Measurements from ENCODE around the gene FAM229B. TPM values are rescaled to one million over a fixed set of nuclear protein-coding genes. Genes with fewer than 3 reads are reported as not detected.

FAM229B gene
- total RNA-seq: 10 to 100 TPM in 2 of 3 donors, 1 to 10 TPM in 1; 6.3 to 12.5 (median 10.9) TPM

DNA sequence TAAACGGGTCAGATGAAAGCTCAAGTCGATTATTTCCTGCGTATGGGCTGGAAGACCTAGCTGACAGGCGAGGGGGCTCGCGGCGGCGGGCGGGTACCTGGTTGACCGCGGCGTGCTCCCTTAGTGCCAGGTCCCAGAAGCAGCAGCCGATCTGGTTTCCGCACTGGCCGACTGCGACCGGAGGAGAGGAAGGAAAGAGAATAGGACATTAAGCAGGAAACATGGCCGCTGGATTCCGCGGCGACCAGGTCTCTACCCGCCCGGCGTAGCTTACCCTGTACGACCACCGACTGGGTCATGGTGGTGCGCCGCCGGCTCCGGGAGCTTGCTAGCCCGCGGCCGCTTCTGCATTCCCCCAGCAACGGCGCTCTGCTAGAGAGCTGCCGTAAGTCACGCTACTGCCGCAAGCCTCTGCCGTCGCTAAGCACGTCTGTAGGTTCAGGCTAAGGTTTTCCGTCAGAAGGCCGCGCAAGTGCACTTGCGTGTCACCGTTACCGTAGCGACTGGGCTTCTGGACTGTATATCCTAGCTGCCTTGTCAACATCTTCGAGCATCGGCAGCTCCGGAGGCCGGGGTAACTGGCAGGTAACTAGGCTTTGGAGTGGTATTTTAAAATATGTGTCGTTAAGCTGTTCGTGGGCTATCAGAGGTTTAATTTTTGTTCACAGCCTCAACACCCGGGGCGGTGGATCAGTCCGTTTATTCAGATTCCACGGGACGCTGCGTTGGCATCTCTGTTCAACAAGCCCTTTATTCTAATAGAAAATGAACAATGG is at the start of gene FAM229B, which contains the start of gene TUBE1:
Gene FAM229B, plus strand, starts transcription at position 456 of the 776 bp plus-strand sequence. CDS start 11,693 bp downstream, outside the sequence.
Gene TUBE1, minus strand, starts transcription at position 347 of the 776 bp plus-strand sequence. Its CDS starts 48 bp downstream, at position 299.
- TF ChIP-seq CTCF (IDR thresholded peaks at IDR 0.05) (no peak), POLR2AphosphoS5 (IDR thresholded peaks at IDR 0.05) (peak; percentile 70 to 91 (median 74)), POLR2A (IDR thresholded peaks at IDR 0.05) (peak; percentile 38)
- DNase-seq (ENCODE audit: low spot score in 2 of 2): peak; percentile 85 to 90
- Histone ChIP-seq H3K36me3 (no peaks in the 10 kb centered on the region), H3K9me3 (no peaks in the 10 kb centered on the region), H3K4me3 (peak within 1 kb of the TSS; percentile 79 to 89 (median 83)), H3K4me1 (no peaks in the 10 kb centered on the region), H3K27me3 (no peaks in the 10 kb centered on the region), H3K27ac (peak within 1 kb of the TSS; percentile 91 to 92)
- intact Hi-C loops (cut with DNase I; ENCODE audit: low total_unique reads): no loop called here

GRCh38 chr6:112037783-112038216 is 49.6 kb upstream of the FAM229B start:
- Histone ChIP-seq H3K36me3 (no peaks in the 10 kb centered on the region), H3K4me3 (no peak overlapping the region), H3K27ac (peak overlapping the region; percentile 54 to 86), H3K9me3 (no peaks in the 10 kb centered on the region), H3K27me3 (no peaks in the 10 kb centered on the region), H3K4me1 (peaks cover 0 to 4% of the 10 kb centered on the region in 2 donors)
- peak in 1 of 2 donors; percentile 48 for DNase-seq (ENCODE audit: low spot score in 2 of 2)
- intact Hi-C loops (cut with DNase I; ENCODE audit: low total_unique reads): no loop called here
- TF ChIP-seq POLR2AphosphoS5 (IDR thresholded peaks at IDR 0.05): peak in 2 of 3 donors; percentile 68 to 90
- TF ChIP-seq POLR2A (IDR thresholded peaks at IDR 0.05): no peak
- no peak for TF ChIP-seq CTCF (IDR thresholded peaks at IDR 0.05)

- TF ChIP-seq POLR2AphosphoS5 (IDR thresholded peaks at IDR 0.05) (no peak), POLR2A (IDR thresholded peaks at IDR 0.05) (no peak), CTCF (IDR thresholded peaks at IDR 0.05) (no peak)
- no peak for DNase-seq (ENCODE audit: low spot score in 2 of 2)
- Histone ChIP-seq H3K4me3 (no peak overlapping the region), H3K27ac (peak overlapping the region; percentile 54 to 86), H3K9me3 (no peaks in the 10 kb centered on the region), H3K4me1 (peaks cover 0 to 4% of the 10 kb centered on the region in 2 donors), H3K27me3 (no peaks in the 10 kb centered on the region), H3K36me3 (no peaks in the 10 kb centered on the region)
- intact Hi-C loops (cut with DNase I; ENCODE audit: low total_unique reads): no loop called here
These were observed 49.1 kb upstream of the FAM229B start for GRCh38 chr6:112038268-112038667.

DNA sequence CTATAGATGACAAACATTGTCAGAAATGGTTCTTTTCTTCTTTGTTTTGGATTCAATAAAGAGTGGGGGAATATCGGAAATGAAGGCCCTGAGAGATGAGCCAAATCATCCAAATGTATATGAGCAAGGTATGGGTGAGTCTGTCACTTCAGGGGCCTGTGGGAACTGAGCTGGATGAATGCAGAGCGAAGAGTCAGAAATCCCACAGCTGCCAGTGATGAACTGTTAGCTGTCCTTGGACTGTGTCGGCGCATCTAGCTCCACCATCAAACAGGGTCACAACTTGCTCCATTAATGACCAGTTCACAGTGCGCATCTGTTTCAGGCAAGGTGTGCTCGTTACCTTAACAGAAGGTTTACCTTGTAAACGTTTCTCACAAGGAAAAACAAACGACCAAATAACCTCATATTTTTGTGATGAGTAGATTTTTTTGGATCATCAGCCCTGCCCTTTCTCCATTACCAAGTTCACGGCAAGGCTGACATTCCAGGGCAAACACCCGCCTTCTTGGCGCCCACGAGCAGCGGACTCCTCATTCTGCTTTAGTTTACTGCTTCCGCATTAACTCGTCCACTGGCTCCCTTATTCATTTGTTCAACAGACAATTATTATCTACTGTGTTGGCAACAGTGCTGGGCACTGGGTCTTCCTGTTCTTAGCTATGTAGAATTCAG is 48.5 kb upstream of the FAM229B start:
- no peak for DNase-seq (ENCODE audit: low spot score in 2 of 2)
- Histone ChIP-seq H3K9me3 (no peaks in the 10 kb centered on the region), H3K4me3 (no peak overlapping the region), H3K4me1 (peaks cover 0 to 4% of the 10 kb centered on the region in 2 donors), H3K27ac (peak overlapping the region; percentile 54 to 86), H3K36me3 (no peaks in the 10 kb centered on the region), H3K27me3 (no peaks in the 10 kb centered on the region)
- intact Hi-C loops (cut with DNase I; ENCODE audit: low total_unique reads): no loop called here
- TF ChIP-seq CTCF (IDR thresholded peaks at IDR 0.05): no peak
- no peak for TF ChIP-seq POLR2A (IDR thresholded peaks at IDR 0.05)
- TF ChIP-seq POLR2AphosphoS5 (IDR thresholded peaks at IDR 0.05): no peak

GRCh38 chr6:112039431-112039770 is 48.0 kb upstream of the FAM229B start:
- peaks cover 0 to 4% of the 10 kb centered on the region in 2 donors for H3K4me1 ChIP-seq
- H3K9me3 ChIP-seq: no peaks in the 10 kb centered on the region
- H3K4me3 ChIP-seq: no peak overlapping the region
- H3K27me3 ChIP-seq: no peaks in the 10 kb centered on the region
- TF ChIP-seq POLR2AphosphoS5 (IDR thresholded peaks at IDR 0.05) (no peak), CTCF (IDR thresholded peaks at IDR 0.05) (no peak), POLR2A (IDR thresholded peaks at IDR 0.05) (no peak)
- H3K27ac ChIP-seq: peak overlapping the region in 1 of 2 donors; percentile 86
- DNase-seq (ENCODE audit: low spot score in 2 of 2): no peak
- intact Hi-C loops (cut with DNase I; ENCODE audit: low total_unique reads): no loop called here
- H3K36me3 ChIP-seq: no peaks in the 10 kb centered on the region
